Dendritic cell treated with granulocyte-macrophage colony-stimulating factor and Interleukin-4, amounts not matched to agents 40 ng/mL and 50 ng/mL, for 4 days (primary cell): ENCODE results near the gene ARHGAP21.
"Not testable (repeated sequence)": the region's sequence is repeated elsewhere in the genome, so short reads cannot be mapped to it uniquely, and the experiment has no call there.

Experiments
- H3K27ac Mint-ChIP-seq: one replicate; pipeline ENCODE4 v1.8.0; 2022; ENCODE audit warnings: mild to moderate bottlenecking, mixed read lengths
- H3K27me3 Mint-ChIP-seq: one replicate; pipeline ENCODE4 v1.8.0; 2022; ENCODE audit warnings: mild to moderate bottlenecking, mixed read lengths
- H3K36me3 Mint-ChIP-seq: one replicate; pipeline ENCODE4 v1.8.0; 2022; ENCODE audit warnings: low read depth, mixed read lengths
- H3K4me1 Mint-ChIP-seq: one replicate; pipeline ENCODE4 v1.8.0; 2022; ENCODE audit warnings: low read depth, mixed read lengths
- H3K4me3 Mint-ChIP-seq: one replicate; pipeline ENCODE4 v1.8.0; 2022; ENCODE audit warnings: mild to moderate bottlenecking, moderate library complexity, mixed read lengths
- H3K9me3 Mint-ChIP-seq: one replicate; pipeline ENCODE4 v1.8.0; 2022; ENCODE audit warnings: mixed read lengths
- intact Hi-C: fragments of 100-400 bp; cut with micrococcal nuclease; formaldehyde crosslinking; loops from one replicate; pipeline ENCODE4 v1.15.0; 2022

The ARHGAP21 gene

GRCh38 chr10:24658319-24658718, 65.4 kb downstream of the ARHGAP21 start:
- H3K27ac Mint-ChIP-seq, H3K4me3 Mint-ChIP-seq, H3K9me3 Mint-ChIP-seq, intact Hi-C loops, H3K4me1 Mint-ChIP-seq, H3K27me3 Mint-ChIP-seq: not testable (repeated sequence)
- peaks cover 25% of the 10 kb centered on the region for H3K36me3 Mint-ChIP-seq

- intact Hi-C loops, H3K27ac Mint-ChIP-seq, H3K27me3 Mint-ChIP-seq, H3K9me3 Mint-ChIP-seq, H3K4me1 Mint-ChIP-seq, H3K4me3 Mint-ChIP-seq: not testable (repeated sequence)
- H3K36me3 Mint-ChIP-seq, result peaks cover 25% of the 10 kb centered on the region
Observed at GRCh38 chr10:24656326-24656725, 67.4 kb downstream of the ARHGAP21 start.

- no peaks in the 10 kb centered on the region for H3K27me3 Mint-ChIP-seq
- H3K27ac Mint-ChIP-seq, result no peak overlapping the region
- no peak overlapping the region for H3K4me3 Mint-ChIP-seq
- intact Hi-C loops, result no loop called here
- peaks cover 13% of the 10 kb centered on the region for H3K36me3 Mint-ChIP-seq
- peaks cover 8% of the 10 kb centered on the region for H3K4me1 Mint-ChIP-seq
- no peaks in the 10 kb centered on the region for H3K9me3 Mint-ChIP-seq
Observed at GRCh38 chr10:24652381-24652957, 71.2 kb downstream of the ARHGAP21 start.

DNA sequence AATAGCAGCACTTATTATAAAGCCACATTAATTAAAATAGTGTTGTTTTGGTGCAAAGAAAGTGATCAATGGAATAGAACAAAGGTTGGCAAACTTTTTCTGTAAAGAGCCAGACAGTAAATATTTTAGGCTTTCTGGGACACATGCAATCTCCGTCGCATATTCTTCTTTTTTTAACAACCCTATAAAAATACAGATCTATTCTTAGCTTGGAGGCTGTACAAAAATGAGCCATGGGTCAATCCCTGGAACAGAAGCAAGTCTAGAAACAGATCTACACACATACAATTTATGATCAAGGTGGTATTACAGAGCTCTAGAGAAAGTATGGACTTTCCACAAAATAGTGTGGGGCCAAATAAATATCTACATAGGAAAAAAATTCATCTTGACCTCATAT, 71.8 kb downstream of the ARHGAP21 start:
- Mint-ChIP-seq H3K4me3 (no peak overlapping the region), H3K36me3 (peaks cover 13% of the 10 kb centered on the region), H3K27ac (no peak overlapping the region), H3K9me3 (no peaks in the 10 kb centered on the region), H3K27me3 (no peaks in the 10 kb centered on the region), H3K4me1 (peaks cover 8% of the 10 kb centered on the region)
- intact Hi-C loops, result no loop called here

DNA sequence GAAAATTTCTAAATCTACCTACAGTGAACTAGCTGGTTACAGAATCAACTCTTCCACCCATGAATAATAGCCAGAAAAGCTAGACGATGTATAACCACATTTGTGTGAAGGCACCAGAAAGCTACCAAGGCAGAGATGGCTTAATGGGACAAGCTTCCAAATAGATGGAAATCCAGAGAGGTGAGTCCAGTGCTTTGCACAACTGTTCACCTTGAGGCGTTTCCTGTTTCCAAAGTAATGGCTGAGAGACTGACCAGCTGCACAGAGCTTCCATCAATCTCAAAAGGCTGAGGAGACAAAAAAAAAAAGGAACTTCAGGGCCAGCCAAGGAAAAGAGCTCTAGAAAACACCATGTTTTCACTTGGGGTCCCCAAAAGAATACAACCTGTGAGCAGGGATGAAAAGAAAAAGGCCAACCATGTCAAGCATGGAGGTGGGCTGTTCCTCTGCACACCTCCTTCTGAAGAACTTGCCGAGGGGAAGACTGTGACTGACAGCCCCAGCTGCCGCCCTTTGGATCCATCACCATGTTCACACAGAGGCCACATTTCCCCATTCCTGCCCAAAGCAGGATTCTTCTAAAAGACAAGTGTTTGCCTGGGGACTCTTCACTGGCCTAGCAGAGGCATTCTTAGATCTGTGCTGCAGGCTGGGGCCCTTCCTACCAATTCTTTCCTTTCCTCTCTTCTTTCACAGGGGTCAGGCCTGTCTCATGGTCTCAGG, 72.9 kb downstream of the ARHGAP21 start:
- H3K9me3 Mint-ChIP-seq, result no peaks in the 10 kb centered on the region
- peak overlapping the region; percentile 10 for H3K27ac Mint-ChIP-seq
- no peak overlapping the region for H3K4me3 Mint-ChIP-seq
- peaks cover 13% of the 10 kb centered on the region for H3K36me3 Mint-ChIP-seq
- H3K27me3 Mint-ChIP-seq, result no peaks in the 10 kb centered on the region
- intact Hi-C loops, result no loop called here
- peaks cover 8% of the 10 kb centered on the region for H3K4me1 Mint-ChIP-seq

DNA sequence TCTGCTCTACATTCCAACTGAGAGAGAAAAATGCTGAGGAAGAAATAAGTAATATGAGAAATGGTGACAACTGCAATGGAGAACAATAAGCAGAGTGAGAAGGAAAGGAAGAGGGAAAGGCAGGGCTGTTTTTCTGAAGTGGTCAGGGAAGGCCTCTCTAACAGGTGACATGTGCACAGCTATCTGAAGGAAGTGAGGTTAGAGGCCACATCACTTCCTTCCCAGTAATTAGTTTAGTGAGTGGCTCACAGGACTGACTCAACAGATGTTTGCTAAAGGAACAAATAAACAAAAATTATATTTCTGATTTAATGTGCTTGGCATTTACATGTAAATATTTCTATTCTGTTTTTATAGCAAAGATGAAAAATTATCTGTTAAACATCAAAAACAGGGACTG, 77.9 kb downstream of the ARHGAP21 start:
- Mint-ChIP-seq H3K9me3 (no peaks in the 10 kb centered on the region), H3K4me1 (peaks cover under 1% of the 10 kb centered on the region), H3K27ac (no peak overlapping the region), H3K27me3 (no peaks in the 10 kb centered on the region), H3K36me3 (peaks cover 7% of the 10 kb centered on the region), H3K4me3 (no peak overlapping the region)
- intact Hi-C loops, result no loop called here

- H3K4me3 Mint-ChIP-seq, result no peak overlapping the region
- no peak overlapping the region for H3K27ac Mint-ChIP-seq
- intact Hi-C loops, result no loop called here
Observed at GRCh38 chr10:24645022-24645421, 78.7 kb downstream of the ARHGAP21 start.

DNA sequence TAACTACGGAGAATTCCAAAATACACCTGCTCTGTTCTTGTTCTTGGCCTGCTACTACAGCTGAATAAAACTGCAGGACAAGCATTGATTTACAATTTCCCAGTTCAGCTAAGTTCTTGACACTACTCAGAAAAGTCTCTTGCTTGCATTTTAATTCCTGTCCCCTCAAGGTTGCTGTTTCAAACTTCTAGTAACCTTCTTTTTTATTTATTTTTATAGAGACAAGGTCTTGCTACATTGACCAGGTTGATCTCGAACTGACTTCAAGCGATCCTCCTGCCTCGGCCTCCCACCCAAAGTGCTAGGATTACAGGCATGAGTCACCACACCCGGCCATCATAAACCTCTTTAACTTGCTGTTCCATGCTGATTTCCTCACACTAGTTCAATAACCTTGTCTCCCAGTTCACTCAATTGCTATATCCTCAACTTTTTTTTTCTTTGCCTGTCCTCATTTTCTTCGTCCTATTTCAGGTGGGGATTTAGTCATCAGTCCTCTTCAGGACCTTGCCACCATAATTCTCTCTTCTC, 79.9 kb downstream of the ARHGAP21 start:
- intact Hi-C loops, result loop anchor here (1.0 kb wide), 2 partner anchors 347 to 438 kb away; no protein-coding TSS in a partner anchor
- Mint-ChIP-seq H3K4me1 (peaks cover 6% of the 10 kb centered on the region), H3K4me3 (no peak overlapping the region), H3K27me3 (no peaks in the 10 kb centered on the region), H3K36me3 (peaks cover 7% of the 10 kb centered on the region), H3K27ac (no peak overlapping the region), H3K9me3 (no peaks in the 10 kb centered on the region)

More at GRCh38 chr10:24645022-24645421, 78.7 kb downstream of the ARHGAP21 start:
- Mint-ChIP-seq H3K36me3 (peaks cover 7% of the 10 kb centered on the region), H3K27me3 (no peaks in the 10 kb centered on the region), H3K9me3 (no peaks in the 10 kb centered on the region), H3K4me1 (no peaks in the 10 kb centered on the region)

- intact Hi-C loops, result loop anchor here (1.0 kb wide), 2 partner anchors 347 to 438 kb away; no protein-coding TSS in a partner anchor
- Mint-ChIP-seq H3K36me3 (peaks cover 2% of the 10 kb centered on the region), H3K4me1 (peaks cover 12% of the 10 kb centered on the region), H3K27ac (no peak overlapping the region), H3K27me3 (no peaks in the 10 kb centered on the region), H3K9me3 (no peaks in the 10 kb centered on the region), H3K4me3 (no peak overlapping the region)
Observed at GRCh38 chr10:24642921-24643678, 80.6 kb downstream of the ARHGAP21 start.

DNA sequence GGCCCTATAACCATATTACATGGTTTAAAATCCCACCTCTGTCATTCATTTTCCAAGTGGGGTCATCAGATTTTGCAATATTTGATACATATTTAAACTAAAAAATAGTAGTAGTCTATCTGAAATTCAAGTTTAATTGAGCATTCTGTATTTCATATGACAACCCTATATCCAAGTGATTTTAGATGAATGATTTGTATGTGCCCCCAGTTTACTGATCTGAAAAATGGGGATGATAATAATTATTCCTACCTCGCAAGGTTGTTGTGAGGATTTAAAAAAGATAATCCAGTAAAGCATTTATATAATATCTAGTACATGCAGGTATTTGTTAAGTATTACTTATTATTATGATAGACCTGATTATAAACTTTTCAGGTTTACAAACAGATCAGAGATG, 84.6 kb downstream of the ARHGAP21 start:
- Mint-ChIP-seq H3K36me3 (peaks cover 6% of the 10 kb centered on the region), H3K27ac (no peak overlapping the region), H3K9me3 (no peaks in the 10 kb centered on the region), H3K4me3 (no peak overlapping the region), H3K4me1 (peaks cover 15% of the 10 kb centered on the region), H3K27me3 (no peaks in the 10 kb centered on the region)
- intact Hi-C loops, result no loop called here

DNA sequence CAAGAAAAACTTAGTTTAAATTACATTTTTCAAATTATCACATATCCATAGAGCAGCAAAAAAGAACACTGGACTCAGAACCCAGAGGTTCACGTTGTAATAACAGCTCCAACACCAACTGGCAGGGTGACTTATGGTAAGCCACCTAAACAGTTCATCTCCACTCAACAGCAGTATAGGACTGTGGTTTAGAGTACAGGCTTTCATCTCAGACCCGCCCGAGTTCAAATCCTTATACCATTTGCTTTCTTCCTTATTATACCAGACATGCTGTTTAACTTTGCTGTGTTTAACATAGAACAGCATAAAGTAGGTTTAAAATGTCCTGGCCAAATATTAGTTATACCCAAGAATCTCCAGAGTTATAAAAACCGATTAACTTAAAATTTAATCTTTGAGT, 97.9 kb downstream of the ARHGAP21 start:
- Mint-ChIP-seq H3K9me3 (no peaks in the 10 kb centered on the region), H3K27ac (no peak overlapping the region), H3K36me3 (peaks cover 12% of the 10 kb centered on the region), H3K4me1 (no peaks in the 10 kb centered on the region), H3K4me3 (no peak overlapping the region), H3K27me3 (no peaks in the 10 kb centered on the region)
- intact Hi-C loops, result no loop called here

DNA sequence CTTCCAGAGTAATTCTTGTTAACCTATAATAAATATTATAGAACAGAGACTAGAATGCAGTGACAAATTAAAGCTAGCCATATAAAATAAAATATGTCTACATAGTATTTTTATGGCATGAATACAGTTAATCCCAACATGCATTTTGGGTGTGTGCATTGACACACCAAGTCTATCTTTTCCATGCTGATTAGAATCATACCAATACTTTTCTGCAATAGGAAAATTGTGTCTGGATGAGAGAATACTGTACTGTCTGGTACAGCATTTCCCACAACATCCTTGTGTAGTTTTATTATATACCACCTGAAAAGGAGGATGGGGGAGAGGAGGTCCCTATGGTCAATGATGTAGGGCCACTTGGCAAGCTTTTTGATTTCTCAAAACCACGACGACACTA, 100.3 kb downstream of the ARHGAP21 start:
- H3K27me3 Mint-ChIP-seq, result no peaks in the 10 kb centered on the region
- H3K27ac Mint-ChIP-seq, result no peak overlapping the region
- H3K9me3 Mint-ChIP-seq, result no peaks in the 10 kb centered on the region
- H3K4me1 Mint-ChIP-seq, result no peaks in the 10 kb centered on the region
- intact Hi-C loops, result no loop called here
- H3K36me3 Mint-ChIP-seq, result peaks cover 25% of the 10 kb centered on the region
- H3K4me3 Mint-ChIP-seq, result no peak overlapping the region

DNA sequence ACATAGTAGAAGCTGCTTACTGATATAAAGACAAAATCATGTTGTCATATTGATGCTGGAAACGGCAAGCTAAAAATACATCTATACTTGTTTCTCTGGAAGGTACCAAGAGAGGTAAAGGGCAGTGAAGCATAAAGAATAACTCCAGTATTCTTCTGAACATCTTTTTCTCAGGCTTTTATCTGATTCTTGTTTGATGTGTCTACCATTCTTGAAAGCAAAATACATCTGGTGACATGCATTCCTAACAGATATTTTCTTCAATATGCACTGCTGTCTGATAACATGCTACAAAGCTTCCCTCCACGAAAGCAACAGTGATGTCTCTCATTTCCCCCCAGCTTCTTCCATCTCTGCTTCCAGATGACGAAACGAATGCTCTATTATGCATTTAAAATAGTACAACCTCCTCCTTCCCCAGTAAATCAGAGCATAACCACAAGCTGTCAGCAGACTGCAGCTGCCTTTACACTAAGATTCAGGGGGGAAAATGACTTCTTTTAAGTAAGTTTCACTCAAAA, 100.8 kb downstream of the ARHGAP21 start:
- peaks cover 30% of the 10 kb centered on the region for H3K36me3 Mint-ChIP-seq
- H3K27ac Mint-ChIP-seq, result no peak overlapping the region

More for the DNA sequence above, 100.8 kb downstream of the ARHGAP21 start:
- H3K27me3 Mint-ChIP-seq, result no peaks in the 10 kb centered on the region
- no peaks in the 10 kb centered on the region for H3K9me3 Mint-ChIP-seq
- intact Hi-C loops, result no loop called here
- H3K4me1 Mint-ChIP-seq, result no peaks in the 10 kb centered on the region
- no peak overlapping the region for H3K4me3 Mint-ChIP-seq
